ENCODE measurements around the gene MACROD2.
"Not testable (repeated sequence)": the region's sequence is repeated elsewhere in the genome, so short reads cannot be mapped to it uniquely, and the experiment has no call there.

MACROD2 gene

GRCh38 chr20:14889496-14890255 lies 894.4 kb downstream of the MACROD2 start:
- no peak for DNase-seq

- no peak for DNase-seq
Observed at GRCh38 chr20:14890713-14891112, 895.4 kb downstream of the MACROD2 start.

DNA sequence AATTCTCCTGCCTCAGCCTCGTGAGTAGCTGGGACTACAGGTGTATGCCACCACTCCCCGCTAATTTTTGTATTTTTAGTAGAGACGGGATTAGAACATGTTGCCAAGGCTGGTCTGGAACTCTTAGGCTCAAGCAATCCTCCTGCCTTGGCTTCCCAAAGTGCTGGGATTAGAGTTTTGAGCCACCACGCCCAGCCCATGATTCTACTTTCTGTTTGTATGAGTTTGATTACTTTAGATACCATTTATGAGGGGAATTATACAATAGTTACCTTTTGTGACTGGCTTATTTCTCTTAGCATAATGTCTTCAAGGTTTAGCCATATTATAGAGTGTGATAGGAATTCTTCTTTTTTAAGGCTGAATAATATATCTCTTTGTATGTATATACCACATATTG lies 897.5 kb downstream of the MACROD2 start:
- DNase-seq, result no peak

GRCh38 chr20:14896569-14896968 lies 901.3 kb downstream of the MACROD2 start:
- no peak for DNase-seq

GRCh38 chr20:14897608-14898007 lies 902.3 kb downstream of the MACROD2 start:
- DNase-seq, result no peak

DNA sequence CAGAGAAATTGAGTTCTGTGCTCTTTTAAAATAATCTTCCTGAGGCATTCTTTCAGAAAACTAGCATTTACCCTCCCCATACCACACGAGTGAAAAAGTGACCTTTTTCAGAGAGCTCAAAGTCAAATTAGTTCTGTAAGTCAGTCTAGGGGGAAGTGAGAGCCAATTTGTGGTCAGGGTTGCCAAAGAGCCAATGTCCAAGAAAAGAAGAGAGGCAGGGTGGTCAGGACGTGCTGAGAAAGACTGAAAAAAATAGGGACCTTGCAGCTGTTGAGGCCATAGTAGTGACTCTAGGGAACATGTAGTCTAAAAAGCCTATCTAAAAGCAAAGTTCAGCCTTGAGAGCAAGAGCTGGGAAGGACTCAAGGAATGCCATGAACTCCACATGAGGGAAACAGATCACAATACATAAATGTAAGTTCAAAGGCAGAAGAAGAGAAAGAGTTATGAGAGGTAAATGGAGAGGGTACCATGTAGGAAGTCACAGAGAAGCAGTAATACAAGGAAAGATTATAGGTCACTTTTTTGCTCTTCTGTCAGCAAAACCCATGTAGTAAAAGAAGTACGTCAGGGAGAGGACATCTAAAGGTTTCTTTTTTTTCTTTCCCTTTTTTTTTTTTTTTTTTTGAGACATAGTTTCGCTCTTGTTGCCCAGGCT lies 907.2 kb downstream of the MACROD2 start:
- DNase-seq, result no peak

- no peak for DNase-seq
Observed at GRCh38 chr20:14906908-14907434, 911.7 kb downstream of the MACROD2 start.

DNA sequence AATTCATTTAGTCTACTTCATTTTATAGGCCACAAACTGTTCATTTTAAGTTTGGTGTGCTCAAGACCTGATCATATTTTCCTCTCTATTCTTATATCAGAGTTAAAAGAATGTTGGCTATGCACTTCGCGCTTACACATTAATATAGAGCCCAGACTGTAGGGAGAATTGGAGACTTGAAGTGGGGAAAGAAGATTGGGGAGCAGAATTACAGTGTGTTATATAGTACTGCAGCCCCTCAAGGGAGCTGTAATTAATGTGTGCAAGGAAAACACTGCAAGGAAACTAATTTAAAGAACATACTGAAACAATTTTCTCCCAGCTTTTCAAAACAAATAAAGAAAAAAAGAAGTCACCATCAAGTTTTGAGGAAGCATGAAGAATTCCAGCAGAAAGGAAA lies 914.8 kb downstream of the MACROD2 start:
- no peak for DNase-seq

- DNase-seq, result no peak
Observed at GRCh38 chr20:14913896-14914620, 918.7 kb downstream of the MACROD2 start.

DNA sequence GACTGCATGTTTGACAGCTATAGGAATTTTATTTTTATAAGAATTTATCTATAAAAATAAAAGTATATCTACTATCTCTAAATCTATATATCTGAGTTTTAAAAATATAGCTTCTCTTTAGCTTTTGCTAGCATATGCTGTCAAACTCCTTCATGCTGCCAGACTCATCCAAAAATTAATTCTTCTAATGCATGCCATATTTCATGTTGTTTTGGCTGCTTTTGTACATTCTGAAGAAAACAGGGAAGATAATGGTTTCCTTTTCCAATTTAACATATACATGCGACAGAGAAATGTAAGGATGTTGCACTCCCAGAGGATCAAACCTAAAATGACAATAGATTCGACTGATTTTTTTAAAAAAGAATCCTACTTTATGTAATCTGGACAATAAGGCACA lies 919.3 kb downstream of the MACROD2 start:
- DNase-seq, result no peak

GRCh38 chr20:14915356-14915755 lies 920.0 kb downstream of the MACROD2 start:
- DNase-seq, result no peak

DNA sequence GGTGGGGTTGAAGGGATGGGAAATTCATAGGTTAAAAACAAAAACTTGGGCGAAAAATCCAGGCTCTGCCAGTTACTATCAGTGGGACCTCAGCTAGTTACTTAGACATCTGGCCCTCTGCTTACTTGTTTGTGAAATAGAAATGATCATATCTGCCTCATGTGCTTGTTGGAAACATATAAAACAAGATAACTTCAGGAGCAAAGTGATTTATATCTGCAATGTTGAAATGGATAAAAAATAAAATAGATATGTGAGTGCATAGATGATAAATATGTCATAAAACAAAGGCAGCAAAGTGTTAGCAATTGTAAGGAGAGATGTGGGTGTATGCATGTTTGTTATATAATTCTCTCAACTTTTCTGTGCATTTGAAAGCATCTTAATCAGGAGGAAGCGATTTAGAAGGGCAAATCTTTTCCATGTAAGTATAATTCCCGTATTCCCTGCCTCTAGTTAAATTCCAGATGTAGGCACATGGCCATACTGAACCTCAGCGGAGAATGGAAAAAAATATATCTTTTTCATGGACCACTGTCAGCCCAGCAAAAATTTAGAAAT lies 921.1 kb downstream of the MACROD2 start:
- no peak for DNase-seq

DNA sequence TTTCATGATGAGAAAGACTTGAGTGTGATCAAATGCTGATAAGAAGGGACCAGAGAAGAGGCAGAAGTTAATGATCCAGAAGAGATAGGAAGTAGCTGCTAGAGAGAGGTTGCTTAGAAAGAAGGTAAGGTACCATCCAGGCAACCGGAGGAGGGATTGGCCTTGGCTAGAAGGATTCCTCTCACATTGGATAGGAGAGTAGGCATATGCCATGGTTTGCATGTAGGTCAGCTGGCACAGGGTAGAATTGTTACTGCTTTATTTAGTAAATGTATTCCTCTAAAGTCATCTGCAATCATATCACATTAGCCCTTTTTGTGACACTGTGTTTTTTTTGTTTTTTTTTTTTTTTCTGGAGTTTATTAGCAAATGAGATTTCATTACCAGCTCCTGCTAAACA lies 923.0 kb downstream of the MACROD2 start:
- no peak for DNase-seq

DNA sequence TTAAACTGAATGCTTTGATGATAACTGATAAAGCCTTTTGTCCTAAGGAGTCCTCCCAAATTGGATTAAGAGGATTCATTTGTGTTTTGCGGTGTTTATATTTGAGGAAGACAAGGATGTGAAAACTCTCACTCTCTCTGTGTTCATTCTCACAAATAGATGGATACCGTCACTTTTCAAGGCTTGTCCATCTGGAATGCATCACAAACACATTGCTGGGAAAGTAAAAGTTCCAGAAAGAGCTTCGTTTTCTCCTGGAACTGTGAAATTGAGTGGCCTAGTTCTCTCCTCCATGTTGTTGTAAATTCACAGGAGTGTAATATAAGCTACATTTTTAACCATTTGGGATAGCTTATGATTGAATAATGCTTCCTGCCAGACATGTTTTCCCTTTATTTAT lies 923.7 kb downstream of the MACROD2 start:
- DNase-seq, result no peak

DNA sequence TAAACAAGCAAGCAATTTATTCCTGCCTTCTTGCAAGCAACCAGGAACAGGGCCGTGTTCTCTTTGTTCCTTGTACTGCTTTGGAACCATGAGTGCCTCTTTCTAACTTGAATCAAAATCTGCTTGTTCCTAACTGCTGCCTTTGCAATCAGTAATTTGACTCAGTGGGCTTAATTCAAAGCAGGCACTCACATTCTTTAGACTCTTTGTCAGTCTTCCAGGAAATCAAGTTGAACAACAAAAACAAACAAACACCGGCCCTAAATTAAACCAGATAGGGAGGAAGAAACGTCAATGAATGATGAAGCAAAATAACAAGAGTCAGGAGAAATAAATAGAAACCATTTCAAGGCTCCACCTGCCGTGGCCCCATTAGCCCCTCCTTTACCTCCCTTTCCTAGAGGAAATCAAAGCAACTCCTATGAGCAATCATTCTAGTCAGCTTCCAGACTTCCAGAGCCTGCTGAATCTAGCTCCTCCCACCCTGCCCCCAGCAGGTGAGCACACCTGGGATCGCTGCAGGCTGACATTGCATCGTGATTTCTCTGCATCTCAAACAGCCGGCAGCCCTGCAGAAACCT lies 924.3 kb downstream of the MACROD2 start:
- DNase-seq, result no peak

DNA sequence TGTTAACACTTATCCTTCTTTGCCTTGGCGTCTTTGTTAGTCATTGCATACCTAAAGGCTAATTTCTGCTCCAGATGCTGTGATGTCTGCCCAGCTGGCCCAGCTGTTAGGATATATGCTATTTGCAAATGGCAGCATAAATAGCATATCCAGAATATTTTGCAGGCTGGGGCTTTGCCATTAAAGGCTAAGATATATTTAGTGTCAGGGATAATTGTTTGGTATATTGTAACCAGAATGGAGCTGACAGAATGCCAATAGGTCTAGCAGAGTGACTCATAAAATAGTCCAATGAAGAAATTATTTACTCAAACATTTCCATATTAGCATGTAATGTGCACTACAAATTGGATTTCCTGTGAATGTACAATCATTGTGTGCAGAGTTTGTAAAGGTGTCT lies 926.2 kb downstream of the MACROD2 start:
- DNase-seq, result no peak

DNA sequence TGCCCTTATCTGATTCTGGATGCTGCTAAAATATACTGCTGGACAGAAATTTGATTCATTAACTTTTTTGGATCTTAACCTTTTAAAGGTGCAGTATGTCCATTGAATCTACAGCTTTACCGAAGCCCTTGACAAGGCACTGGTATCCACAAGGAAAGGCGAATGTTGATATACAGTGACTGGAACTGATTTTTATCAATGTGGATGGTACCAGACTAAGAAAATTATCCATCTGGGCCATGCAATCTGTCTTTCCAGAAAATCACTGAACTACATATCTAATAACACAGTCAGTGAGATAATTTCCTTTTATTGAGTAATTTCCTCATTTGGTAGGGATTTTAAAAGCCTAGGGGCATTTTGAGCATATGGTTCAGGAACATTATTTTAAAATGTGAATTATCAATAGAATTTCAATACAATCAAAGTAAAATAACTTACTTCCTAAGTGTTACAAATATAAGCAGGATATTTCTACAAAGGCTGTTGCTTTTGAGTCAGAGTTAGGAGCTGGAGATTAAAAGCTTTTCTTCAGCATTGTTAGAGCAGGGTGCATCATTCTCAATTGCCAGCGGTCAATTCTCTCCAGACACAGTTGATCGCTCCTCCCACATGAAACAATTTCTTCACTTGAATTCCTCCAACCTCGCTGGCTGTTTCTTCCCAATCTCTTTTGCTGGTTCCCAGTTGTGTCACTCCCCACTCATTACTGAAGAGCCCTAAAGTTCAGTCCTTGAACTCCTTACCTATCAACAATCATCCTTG lies 927.4 kb downstream of the MACROD2 start:
- no peak for DNase-seq

GRCh38 chr20:14924433-14924832 lies 929.1 kb downstream of the MACROD2 start:
- DNase-seq, result no peak

DNA sequence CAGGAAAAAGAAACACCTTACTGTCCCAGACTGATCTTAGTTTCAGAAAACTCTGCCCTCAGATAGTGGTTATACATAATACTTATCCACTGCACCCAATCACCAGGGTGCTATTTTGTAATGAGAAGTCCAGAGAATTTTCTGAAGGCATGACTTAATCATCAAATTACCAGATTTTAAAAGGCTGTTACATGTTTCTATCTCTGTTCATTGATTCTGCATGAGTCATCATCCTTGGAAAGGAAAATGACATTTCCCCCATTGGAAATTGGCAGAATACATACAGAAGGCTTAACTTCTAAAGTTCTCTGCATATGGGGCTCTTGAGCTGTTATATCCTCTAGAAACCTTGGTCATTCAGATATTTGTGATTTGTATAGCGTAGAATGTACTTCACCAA lies 930.0 kb downstream of the MACROD2 start:
- DNase-seq, result no peak

GRCh38 chr20:14926436-14926835 lies 931.1 kb downstream of the MACROD2 start:
- not testable (repeated sequence) for DNase-seq

GRCh38 chr20:14928083-14928482 lies 932.8 kb downstream of the MACROD2 start:
- DNase-seq, result no peak

GRCh38 chr20:14929388-14929787 lies 934.1 kb downstream of the MACROD2 start:
- DNase-seq, result no peak
